ENCODE data around the gene SYTL5.
A peak's percentile ranks its signal among the peaks of the same experiment; 100 is the strongest.

SYTL5 gene

DNA sequence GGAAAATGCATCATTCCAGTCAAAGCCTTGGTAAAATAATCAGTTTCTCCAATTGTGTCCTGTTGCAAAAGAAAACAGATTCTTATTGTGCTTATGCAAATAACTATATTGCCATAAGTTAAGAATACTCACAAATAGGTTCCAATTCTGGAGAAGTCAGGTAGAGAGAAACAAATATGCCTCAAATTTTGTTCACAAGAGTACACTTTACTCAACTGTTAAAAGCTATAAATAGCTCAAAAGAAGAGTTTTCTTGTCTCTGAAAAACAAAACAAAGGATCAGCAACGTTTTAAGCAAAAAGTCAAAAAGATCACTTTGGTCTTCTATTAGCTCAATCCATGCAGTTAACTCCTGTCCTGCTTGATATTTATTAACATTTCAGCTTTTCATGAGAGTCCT is 21.9 kb downstream of the SYTL5 start:
- DNase-seq = no peak

DNA sequence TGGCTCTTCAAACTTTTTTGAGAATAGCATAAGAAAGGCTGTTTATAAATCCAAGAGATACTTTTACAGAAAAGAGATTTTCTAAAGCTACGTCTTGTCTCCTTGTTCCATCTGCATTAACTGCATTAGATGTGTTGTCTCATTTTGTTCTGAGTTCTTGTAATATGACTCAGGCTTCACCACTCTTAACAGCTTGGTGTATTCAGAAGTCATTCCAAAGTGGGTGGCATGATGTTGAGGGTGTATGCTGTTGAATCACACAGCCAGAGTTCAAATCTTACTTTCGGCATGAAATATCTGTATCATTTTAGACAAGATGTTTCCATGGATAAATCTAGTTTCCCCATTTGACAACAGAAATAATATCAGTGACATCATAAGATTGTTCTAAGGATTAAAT is 30.1 kb downstream of the SYTL5 start:
- DNase-seq = no peak

DNA sequence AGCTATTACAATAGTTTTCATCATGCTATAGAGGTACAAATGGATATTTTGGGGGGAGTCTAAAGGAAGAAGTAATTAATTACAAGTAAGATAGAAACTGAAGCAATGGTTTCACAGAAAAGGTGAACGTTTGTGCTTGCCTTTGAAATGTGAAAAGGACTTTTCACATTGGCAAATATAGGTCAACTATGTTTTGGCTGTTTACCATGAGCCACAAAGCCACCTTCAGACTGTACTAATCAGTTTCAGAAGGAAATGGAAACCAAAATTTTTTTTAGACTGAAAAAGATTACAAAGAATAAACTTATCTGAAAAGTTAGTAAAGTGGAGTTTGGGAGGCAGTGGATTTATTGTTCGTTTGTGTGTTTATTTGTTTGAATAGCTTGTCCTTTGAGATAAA is 32.1 kb downstream of the SYTL5 start:
- no peak for DNase-seq

DNA sequence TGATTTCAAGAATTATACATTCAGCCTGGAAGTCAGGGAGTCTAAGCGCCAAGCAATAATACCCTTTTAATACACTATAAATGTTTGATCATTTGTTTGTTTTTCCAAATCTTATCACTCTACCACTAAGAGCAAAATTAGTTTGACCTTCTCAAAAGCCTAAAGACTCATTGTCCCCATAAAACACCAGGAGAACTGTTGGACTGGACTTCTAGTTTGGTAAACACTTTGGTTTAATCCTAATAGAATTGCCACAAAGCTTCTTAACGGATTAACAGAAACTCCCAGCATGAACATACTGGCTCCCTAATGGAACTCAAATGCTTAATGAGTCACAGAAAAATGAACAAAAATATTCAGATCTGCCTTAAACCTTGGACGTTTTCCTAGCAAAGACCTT is 34.9 kb downstream of the SYTL5 start:
- no peak for DNase-seq

DNA sequence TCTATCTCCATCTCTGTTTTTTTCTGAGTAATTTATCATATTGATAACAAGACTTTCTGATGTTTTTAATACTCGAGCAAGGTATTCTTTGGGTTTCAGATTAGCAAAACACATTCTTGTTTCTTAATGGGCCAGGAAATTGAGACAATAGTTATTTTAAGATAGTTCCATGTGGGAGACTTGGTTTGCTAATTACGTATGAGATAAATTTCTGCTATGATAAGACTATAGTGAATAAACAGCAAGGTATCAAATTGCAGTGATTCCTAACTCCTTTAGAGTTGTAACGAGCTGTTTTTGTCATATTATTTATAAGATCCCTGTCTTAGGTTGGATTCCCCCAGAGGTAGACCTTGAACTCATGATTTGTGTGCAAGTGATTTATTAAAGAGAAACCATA is 38.3 kb downstream of the SYTL5 start:
- no peak for DNase-seq

DNA sequence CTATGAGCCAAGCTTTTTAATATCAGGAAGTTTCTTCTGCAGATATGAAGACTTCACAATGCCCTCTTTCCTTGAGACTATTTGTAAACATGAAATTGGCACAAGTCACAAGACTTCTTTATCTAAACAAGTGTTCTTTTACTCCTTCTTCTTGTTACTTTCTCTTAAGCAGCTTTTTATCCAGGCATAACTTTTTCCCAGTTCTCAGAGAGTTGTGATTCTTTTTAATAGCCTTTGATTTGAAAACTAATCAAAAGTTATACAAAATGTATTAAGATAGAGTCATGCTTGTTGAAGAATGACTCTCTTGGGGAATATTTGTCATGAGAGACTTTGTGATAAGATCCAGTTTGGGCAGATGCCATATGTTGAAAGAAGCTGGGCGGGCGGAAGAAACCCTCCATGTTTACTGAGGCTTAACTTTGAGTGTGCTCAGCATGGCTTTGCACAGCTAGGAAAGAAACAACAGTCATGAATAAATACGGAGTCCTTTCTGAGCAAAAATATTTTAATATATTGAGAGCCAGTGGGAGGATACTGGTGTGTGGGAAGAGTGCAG is 39.3 kb downstream of the SYTL5 start:
- DNase-seq = no peak

DNA sequence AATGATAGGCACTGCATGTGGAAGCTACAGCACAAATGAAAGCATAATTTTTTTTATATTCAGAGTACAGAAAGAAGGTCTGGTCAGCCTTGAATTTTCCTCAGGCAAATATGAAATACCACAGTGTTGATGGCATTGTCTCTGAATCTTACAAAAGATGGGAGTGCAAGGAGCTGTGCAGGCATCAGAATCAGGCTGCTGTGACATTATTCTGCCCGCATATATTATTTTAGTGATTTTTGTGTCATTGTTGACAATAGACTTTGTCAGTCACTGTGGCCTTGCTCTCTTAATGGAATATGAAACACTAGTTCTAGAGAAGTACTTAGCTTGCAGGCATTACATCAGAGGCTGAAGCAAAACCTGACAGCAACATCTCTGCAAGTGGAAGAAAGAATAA is 42.5 kb downstream of the SYTL5 start:
- DNase-seq = no peak

DNA sequence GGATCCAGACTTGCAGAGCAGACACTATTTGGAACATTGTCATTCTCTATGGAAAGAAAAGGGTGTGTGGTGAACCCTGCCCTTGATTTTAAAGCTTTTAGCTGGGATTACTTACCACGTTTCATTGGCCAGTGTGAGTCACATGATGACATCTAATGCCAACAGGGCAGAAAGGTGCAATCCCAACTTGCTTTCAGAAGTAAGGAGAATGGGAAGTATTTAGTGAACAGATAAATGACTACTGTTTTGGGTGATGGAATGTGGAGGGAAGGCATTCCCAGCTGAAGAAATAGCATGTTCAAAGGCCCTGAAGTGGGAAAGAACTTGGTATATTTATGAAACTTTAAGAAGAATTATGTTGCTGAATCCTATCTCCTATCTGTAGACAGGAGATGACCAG is 44.5 kb downstream of the SYTL5 start:
- DNase-seq = no peak

DNA sequence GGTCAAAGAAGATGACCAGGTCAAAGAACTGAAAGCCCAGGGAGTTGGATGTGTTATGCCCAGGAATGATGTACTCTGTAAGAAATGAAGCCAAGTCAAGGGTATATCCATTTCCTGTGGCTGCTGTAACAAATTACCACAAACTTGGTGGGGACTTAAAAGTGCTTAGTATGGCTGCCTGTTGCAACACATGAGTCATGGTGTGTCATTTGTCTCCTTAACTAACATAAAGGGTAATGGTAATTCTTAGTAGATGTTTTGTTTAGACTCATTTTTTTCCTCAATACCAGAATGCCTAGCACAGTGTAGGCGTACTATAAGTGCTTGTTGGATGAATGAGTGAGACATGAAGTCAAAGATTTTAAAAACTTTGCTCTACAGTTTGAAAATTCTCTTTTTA is 45.7 kb downstream of the SYTL5 start:
- no peak for DNase-seq

DNA sequence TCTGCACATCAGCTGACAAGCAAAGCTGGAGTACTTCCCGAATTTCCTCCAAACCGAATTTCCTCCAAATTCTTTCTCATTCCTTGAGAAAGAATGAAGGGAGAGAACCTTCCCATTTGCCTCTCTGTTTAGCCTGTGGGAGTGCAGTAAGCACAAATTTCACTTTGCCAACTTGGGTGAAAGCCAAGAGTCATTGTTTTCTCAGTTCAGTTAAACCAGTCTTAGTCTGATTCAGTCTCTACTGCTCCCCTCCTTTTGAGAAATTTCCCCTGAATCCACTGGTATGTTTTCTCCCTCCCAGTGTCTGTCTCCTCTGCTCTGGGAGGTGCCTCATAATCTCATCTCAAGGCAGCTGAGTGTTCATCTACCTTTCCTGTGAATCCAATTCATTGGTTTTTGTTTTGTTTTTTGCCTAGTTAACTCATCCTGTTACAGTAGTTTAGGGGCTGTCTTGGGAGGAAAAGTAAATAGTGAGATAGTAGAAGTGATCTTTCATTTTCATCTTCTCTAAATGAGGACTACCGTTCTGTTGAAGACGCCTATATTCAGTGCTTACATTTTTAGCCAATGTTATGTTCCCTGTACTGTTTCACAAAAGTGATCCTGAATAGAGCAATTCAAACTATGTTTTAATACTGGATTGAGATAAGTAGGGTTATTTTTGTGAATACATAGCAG is 49.0 kb downstream of the SYTL5 start:
- DNase-seq = no peak

DNA sequence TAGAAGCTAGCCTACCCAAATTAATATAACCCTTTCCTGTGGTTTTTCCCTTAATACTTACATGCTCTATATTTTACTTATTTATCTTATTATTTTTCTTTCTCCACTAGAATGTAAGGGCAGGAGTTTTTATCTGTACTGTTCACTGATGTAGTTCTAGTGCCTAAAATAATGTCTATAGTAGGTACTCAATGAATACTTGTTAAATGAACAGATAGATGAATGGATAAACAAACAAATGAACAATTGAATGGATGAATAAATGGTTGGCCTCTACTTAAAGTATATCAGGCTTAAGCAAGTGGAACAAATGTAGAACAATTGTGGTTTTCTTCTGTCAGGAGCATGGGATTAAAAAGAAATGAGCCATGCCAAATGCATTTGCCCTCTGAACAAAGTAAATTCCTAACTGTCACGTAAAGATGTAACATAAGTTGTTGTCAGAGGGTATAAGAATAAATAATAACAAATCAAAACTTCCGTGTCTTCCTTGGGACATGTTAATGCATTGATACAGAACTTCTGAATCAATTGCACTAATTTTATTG is 54.1 kb downstream of the SYTL5 start:
- DNase-seq = no peak

DNA sequence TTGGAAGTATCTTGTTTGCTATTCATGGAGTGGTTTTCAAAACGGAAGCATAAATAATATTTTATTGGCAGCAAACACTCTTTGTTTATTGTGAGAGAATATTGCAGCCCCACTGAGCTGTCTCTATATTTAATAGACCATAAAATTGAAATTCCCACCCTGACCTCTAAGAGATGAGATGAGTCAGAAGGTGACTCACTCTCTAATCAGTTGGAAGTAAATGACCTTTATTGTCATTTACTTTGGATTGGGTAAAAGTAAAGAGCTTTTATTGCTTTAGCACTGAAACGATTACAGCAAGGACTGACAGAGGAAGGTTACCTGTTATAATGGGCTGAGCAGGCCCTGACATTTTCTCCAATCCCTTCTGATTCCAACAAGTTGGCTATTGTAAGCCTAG is 55.0 kb downstream of the SYTL5 start:
- DNase-seq = peak in 2 of 3 experiments; percentile 17 to 68

DNA sequence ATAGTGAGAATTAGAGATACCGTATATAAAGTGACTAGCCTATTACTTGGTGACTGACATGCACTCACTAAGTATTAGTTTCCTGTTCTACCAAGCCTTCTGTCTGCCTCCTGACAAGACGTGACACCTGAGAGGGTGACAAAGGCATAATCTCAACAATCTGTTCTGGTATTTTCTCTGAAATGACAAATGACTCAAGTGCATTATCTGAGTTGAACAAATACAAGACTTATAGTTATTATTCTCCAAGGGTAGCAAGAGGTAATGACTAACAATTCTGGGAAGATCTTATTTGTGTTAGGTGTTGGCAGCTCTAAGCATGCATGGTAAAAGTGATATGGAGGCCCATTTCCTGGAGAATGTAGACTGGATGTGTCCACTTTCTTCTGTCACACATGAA is 60.6 kb downstream of the SYTL5 start:
- DNase-seq = no peak

DNA sequence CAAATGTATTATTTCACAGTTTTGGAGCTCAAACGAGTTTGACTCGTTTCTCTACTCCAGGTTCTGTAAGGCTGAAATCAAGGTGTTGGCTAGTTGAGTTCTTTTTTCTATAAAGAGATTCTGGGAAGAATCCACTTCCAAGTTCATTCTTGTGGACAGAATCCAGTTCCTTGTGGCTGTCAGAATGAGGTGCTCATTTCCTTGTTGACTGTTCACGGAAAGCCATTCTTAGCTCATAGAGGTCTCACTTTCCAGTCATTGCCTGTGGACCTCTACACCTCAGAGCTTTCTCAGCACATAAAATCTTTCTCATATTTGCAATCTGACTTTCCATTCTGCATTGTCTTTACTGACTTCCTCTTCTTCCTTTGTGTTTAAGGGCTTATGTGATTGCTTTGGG is 62.9 kb downstream of the SYTL5 start:
- no peak for DNase-seq

DNA sequence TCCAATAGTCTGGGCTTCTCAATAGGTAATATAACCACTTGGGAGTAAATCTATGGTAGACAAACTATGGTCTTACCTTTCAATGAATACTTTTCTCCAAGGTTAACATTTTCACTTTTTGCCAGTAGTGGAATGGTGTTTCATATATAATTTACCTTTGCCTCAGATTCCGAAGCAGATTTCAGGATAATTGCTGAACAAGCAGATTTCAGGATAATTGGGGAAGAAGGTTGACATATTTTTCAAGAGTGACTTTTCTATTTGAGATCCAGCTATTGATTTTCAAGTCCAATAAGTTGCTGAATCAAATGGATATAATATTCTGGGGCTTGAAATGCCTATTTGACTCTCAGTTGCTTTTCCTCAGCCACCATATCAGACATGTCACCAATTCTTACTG is 63.6 kb downstream of the SYTL5 start:
- DNase-seq = no peak

DNA sequence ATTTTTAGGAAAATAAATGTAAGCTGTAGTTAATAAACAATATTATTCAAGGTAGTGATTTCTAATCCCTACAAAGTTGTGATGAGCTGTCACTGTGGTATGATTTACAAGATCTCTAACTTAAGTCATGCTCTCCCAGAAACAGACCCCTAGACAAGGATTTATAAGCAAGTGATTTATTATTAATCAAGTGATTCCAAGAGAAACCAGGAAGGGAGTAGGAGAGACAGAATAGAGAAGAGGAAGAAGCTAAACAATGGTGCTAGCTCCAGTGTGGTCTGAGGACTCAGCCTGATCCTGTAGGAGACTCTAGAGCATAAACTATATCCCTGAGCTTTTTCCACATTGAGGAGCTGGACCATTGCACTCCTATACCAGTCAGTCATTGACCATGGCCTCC is 73.1 kb downstream of the SYTL5 start:
- DNase-seq = no peak

DNA sequence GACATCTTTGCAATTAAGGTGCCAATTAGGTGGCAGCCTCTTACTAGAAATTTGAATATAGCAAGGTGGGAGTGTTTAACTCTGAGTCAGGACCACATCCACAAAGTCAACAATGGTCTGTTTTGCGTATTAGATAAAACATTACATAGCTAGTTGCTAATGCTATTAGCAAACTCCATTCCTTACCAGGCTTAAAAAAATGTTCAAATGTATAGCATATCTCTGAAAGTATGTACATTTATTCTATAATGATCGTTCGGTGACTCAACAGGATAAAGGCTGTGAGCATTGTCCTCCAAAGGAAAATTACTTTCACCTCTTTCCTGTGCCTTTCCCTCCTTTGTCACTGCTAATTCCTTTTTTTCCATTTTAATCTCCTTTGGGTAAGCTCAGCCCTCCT is 74.5 kb downstream of the SYTL5 start:
- DNase-seq = no peak

DNA sequence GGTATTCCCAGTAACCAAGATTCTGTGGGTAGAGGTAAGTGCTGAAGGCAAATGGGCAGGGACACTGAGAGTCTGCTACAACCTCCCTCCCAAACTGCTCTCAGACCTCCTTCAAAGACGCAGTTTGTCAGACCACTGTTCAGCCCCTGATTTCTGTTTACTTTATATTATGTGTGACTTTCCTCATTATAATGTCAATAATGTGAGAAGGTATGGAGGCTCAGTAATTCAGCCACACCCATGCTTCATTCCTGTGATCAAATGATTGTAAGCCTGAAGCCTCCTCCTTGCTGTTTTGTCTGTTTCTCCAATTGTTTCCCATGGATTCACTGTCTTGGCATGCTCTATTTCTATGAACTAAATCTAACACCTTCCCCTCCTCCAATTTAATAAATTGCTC is 75.6 kb downstream of the SYTL5 start:
- no peak for DNase-seq

DNA sequence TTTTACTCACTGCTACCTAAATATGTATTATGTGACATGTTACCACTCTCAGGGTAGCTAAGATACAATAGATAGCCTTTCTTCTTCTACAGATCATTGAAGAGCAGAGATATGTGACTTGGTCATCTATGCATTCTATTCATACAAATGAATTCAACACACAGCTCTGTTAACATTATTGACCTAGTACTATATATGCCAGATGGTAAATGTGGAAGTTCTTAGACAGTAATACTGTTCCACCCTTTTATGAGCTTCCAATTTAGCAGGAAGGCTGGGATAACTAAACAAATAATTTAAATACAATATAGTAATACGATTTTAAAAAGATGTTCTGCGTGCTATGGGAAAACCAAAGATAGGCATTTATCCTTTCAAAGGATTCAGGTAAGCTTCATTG is 76.0 kb downstream of the SYTL5 start:
- no peak for DNase-seq

DNA sequence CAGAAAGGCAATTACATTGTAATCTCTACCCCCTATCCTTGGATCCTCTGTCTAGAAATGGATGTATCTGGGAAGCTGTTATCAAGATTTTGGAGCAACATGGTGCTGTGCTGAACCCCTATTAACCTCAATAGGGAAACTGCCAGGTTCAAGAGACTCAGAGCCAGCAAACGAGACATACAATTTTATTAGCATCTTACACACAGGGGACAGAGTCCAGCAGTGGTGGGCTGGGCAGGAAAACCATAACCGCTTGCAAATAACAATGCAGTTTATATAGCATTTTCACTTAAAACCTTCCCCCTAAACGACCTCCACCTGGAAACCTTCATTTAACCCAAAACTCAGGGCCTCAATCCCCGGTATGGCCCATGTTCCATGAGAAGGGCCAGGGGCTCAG is 79.5 kb downstream of the SYTL5 start:
- DNase-seq = no peak

DNA sequence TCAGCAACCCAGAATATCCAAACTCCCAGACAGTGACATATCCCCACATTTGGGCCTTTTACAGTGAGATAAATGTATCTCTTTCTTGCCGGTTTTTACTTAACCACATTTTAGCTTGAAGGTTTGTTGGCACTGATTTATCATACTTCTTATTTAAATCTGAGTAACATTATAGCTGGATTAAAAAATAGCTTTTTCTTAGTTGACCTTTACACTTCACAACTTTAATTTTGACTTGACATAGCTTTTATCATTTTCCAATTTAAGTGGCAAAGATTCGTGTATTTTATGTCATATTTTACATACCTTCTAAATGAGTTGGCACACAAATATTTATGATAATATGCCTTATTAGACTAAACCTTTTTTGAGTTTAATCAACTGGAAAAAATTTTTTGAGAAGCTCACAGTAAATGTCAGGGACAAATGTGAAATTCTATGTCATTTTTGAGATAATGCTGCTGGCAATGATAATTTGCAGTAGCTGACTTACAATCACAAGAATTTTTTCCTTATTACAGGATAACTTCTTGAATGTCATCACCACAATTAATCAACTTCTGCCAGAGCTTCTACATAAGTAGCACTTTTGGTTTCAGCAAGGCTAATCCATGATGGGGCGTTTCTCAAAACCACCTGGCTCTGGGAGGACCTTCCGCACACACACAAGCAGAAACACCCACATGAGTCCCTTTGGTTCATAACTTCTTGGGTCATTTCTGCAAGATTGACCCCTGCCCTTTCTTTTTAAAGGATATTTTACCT is 80.3 kb downstream of the SYTL5 start:
- no peak for DNase-seq

DNA sequence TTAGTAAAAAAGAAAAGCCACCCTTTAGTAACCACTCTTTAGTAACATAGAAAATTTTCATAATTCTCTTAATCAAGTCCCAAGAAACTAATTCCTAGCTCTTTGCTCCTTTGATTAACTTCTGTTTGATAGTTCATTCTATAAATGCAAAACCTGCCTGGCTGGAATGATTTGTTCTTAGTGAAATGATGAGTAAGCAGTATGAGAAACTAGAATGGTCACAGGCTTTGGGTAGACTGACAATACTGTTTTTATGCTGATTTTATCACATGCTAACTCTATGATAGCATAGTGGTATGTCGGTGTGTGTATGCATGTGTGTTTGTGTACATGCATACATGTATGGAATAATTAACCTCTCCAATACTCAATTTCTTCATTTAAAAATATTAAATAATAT is 81.2 kb downstream of the SYTL5 start:
- DNase-seq = no peak

DNA sequence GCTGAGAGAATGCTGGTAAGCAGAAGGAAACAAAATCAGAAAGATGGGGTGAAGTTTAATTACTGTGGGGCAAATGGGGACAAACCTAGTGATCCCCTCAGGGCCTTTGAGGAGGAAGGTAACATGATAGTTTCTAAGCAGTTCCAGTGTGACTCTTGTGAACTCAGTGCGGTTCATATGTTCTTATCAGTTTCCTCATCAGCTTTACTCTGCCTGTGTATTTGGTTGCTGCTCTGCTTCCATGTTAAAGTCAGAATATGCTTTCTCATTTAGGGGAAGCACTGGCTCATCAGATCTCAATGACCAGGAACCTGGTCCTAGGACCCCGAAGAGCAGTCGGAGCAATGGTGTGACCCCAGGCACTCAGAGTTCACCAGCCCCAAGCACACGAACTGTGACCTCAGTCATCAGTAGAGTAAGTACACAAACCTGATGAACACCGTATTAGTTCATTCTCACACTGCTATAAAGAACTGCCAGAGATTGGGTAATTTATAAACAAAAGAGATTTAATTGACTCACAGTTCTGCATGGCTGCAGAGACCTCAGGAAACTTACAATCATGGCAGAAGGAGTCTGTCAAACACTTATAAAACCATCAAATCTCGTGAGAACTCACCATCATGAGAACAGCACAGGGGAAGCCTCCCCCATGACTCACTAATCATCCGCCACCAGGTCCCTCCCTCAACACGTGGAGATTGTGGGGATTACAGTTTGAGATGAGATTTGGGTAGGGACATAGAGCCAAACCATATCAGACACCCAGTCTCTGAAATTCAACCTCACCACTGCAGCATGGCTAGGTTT is 83.0 kb downstream of the SYTL5 start:
- DNase-seq = no peak

Measured in NCI-H1417 (cell line).